DMS79 (cell line): ENCODE results near the gene CALR.
A peak's percentile ranks its signal among the peaks of the same experiment; 100 is the strongest.

Experiments used
- DNase-seq: peaks from one replicate; lab custom pipeline; 2025; lab: John Stamatoyannopoulos, UW

Gene CALR

GRCh38 chr19:12979974-12980373 is 41.6 kb downstream of the CALR start:
- DNase-seq: no peak

DNA sequence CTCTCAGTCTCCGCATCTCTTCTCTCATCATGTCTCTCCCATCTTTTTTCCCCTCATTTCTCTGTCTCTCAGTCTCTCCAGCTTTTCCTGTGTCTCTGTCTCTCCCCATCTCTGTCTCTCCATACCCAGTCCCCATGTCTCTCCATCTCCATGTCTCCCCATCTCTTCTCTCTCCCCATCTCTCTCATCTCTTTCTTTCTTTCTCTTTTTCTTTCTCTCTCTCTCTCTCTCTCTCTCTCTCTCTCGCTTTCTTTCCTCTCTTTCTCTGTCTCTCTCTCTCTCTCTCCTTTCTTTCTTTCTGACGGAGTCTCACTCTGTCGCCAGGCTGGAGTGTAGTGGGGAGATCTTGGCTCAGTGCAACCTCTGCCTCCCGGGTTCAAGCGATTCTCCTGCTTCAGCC is 44.2 kb downstream of the CALR start:
- no peak for DNase-seq

DNA sequence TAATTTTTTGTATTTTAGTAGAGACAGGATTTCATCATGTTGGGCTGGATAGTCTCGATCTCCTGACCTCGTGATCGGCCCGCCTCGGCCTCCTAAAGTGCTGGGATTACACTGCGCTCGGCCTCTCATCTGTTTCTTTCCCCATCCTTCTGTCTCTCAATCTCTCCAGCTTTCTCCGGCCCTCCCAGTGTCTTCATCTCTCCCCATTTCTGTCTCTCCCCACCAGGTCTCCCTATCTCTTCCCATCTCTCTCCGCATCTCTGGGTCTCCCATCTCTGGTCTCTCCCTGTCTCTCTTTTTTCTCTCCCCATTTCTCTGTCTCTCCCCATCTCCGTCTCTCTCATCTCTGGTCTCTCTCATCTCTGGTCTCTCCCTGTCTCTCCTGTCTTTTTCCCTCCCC is 44.7 kb downstream of the CALR start:
- no peak for DNase-seq

GRCh38 chr19:12983542-12984142 is 45.2 kb downstream of the CALR start:
- peak; percentile 44 for DNase-seq

DNA sequence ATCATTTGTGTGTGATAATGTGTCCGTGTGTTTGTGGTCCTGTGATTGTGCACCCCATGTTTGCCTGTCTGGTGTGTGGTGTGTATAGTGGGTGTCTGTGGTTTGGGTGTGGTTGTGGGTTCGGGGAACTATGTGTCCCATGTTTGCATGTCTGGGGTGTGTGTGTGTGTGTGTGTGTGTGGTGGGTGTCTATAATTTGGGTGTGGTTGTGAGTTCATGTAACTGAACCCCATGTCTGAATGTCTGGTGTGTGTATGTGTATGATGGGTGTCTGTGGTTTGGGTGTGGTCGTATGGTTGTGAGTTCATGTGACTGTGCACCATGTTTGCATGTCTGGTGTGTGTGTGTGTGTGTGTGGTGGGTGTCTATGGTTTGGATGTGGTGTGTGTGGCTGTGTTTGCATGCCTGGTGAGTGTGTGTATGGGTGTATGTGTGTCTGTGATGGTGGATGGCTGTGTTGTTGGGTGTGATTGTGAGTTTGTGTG is 45.8 kb downstream of the CALR start:
- DNase-seq: no peak

DNA sequence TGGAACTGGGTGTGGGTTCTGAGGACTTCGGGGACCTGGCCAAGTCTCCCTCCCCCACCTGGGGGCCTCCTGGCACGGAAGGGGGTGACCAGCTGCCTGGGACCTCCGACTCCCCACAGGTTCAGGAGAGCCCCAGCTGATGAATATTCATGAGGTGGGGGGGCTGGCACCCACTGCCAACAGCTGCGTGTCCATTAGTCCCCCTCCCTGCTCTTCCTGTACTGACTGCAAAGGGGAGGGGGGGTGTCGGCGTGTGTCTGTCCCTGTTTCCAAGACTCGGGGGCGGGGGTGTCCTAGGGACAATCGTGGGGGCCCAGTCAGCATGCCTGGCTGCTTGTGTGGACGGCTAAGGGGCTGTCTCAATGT is 46.3 kb downstream of the CALR start:
- DNase-seq: no peak

GRCh38 chr19:12985049-12985776 is 46.8 kb downstream of the CALR start:
- no peak for DNase-seq

- DNase-seq: no peak
Measured at GRCh38 chr19:12986726-12987125, 48.3 kb downstream of the CALR start.

DNA sequence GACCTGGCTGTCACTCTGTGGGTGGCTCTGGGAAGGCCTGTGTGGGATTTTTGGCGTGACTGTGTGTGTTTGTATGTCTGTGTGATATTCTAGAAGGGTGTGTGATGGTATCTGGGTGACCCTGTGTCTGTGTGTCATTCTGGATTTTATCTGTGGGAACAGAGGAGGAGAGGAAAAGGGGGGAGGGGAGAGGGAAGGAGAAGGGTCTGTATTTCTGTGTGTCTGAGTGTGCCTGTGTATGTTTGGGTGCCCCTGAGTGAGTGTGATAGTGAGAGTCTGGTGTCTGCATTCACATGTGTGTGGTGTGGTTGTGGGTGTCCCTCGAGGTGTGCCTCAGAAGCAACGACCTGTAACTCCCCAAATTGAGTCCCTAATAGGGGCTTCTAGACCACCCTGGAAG is 48.8 kb downstream of the CALR start:
- no peak for DNase-seq

DNA sequence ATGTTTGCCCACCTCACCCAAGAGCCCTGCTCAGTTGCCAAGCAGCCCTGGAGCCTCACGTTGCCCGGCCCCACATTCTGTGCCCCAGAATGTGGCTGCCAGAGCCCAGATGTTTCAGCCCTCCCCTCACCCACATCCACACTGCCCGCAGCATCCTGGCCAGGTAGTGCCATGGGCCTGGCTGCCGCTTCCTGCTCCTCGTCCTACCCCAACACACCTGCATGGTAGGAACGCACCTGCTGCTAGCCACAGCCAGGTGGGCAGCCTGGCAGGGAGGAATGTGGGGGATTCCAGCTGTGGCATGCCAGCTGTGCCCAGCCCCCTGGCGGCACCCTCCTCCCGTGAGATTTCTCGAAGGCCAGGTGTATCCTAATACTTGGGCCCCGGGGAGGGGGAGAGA is 49.4 kb downstream of the CALR start:
- DNase-seq: peak; percentile 39

GRCh38 chr19:12990431-12990830 is 52.0 kb downstream of the CALR start:
- DNase-seq: no peak

GRCh38 chr19:12990853-12991252 is 52.4 kb downstream of the CALR start:
- no peak for DNase-seq

DNA sequence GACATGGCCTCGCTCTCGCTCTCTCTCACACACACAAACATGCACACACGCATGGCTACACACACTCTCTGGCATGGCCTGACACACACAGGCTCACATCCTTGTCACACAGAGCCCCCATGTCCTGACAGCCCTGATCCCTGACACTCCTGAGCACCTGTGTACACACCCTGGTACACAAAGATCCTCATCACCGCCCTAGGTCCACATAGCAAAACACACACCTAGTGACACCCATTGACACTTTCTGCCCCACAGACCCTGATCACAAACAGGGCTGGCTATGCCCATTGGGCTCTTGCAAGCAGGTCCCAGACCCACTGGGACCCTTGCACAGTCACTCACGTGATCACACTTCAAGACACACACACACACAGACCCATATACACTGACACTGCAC is 52.9 kb downstream of the CALR start:
- DNase-seq: no peak

- no peak for DNase-seq
Measured at GRCh38 chr19:12992729-12993128, 54.3 kb downstream of the CALR start.

- DNase-seq: no peak
Measured at GRCh38 chr19:12993562-12993961, 55.2 kb downstream of the CALR start.
